Loucy (cell line): ENCODE results near the gene SIRPA.

Experiments used
- CTCF ChIP-seq: fragments of 200-600 bp; sonication (generic); conservative IDR thresholded peaks from 2 replicates; pipeline ENCODE4 v1.5.1; 2014; ENCODE audit warnings: mild to moderate bottlenecking, antibody characterized with exemption, low read length
- EZH2phosphoT487 ChIP-seq: fragments of 200-600 bp; IDR thresholded peaks from 2 replicates; pipeline ENCODE4 v1.6.1; 2018; ENCODE audit warnings: antibody characterized with exemption, mild to moderate bottlenecking, moderate library complexity, borderline replicate concordance

- no peak for TF ChIP-seq CTCF
- no peak for TF ChIP-seq EZH2phosphoT487
Observed at GRCh38 chr20:1858871-1859270, 36.3 kb upstream of the SIRPA start.
